ENCODE measurements around the gene TBC1D30.

TBC1D30 gene

DNA sequence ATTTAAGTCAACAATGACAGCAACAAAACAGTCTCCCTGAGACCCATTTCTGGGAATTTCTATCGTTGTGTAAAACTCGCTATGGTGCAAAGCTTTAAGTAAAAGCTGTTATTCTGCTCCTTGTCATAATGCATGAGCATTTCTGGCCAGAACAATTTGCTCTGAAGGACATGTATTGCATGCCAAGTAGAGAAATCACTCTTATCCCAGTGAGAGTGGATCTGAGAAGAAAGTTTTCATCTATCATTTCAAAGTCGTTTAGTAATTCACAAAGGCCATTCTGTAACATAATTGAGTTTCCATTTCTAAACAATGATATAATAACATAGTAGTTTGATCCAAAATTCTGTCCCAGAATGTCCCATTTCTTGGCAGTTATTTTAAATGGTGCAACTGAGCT lies 86.6 kb downstream of the TBC1D30 start:
- no peak for DNase-seq (ENCODE audit: low read depth)

DNA sequence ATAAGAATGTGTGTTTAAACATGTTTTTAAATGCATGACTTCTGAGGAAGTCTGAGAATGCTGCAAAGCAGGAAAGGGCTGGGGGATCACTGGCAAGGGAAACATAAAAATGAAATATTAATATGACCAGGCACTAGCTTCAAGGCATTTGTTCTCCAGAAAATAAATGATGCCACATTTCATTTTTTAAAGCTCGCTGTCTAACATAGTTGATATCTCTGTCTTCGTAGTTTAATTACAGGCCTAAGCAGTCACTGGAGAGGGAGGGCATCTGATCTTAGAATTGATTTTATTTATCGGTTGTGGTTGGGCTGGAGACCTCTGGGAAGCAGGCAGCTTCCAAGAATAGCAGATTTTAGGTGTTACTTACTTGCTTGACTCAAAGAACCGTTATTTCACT lies 87.5 kb downstream of the TBC1D30 start:
- no peak for DNase-seq (ENCODE audit: low read depth)

DNA sequence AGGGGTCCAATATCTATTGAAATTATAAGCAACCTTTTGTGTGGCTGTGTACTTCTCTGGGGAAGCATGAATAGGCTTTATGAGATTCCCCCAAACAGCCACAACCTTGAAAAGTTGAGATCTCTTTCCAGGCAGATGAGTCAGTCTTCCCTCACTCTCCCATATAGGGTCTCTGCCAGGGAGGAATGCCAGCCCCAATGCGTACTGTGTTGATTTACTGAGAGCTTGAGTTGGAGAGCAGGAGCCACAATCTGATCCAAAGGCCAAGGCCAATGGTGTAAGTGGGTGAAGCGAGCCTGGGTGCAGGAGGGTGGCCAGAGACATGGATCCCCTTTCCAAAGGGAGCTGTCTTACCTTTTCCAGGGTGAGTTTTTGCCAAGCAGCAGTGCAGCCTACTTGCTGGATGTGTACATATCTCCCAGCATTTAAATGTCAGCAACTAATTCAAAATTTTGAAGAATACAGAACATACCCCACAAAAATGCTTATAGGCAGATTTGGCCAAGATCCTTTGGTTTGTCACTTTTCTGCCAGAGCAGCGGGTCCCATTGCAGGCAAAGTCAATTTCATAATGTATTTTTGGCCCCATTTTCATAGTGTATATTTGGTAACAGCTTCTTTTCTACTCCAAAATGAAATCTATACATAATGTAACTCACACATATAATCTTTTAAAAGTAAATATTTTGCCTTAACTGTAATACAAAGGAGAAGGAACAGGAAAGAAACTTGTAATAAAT lies 88.2 kb downstream of the TBC1D30 start:
- no peak for DNase-seq (ENCODE audit: low read depth)

DNA sequence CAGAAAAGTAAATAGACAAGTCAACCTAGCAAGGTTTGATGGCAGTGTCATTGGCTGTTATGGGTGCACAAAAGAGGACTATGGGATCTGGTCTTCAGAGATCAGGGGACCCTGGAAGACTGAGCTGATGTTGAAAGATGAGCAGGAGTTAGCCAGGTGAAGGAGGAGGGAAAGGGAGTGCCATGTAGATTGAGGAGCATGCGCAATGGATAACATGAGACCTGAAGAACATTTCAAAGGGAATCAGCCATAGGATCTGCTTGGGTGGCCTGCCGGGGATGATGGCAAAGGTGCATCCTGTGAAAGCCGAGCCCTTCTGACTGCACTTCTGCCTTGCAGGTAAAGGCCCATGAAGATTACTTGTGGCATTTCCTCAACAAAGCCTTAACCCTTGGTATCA lies 90.8 kb downstream of the TBC1D30 start:
- no peak for DNase-seq (ENCODE audit: low read depth)

DNA sequence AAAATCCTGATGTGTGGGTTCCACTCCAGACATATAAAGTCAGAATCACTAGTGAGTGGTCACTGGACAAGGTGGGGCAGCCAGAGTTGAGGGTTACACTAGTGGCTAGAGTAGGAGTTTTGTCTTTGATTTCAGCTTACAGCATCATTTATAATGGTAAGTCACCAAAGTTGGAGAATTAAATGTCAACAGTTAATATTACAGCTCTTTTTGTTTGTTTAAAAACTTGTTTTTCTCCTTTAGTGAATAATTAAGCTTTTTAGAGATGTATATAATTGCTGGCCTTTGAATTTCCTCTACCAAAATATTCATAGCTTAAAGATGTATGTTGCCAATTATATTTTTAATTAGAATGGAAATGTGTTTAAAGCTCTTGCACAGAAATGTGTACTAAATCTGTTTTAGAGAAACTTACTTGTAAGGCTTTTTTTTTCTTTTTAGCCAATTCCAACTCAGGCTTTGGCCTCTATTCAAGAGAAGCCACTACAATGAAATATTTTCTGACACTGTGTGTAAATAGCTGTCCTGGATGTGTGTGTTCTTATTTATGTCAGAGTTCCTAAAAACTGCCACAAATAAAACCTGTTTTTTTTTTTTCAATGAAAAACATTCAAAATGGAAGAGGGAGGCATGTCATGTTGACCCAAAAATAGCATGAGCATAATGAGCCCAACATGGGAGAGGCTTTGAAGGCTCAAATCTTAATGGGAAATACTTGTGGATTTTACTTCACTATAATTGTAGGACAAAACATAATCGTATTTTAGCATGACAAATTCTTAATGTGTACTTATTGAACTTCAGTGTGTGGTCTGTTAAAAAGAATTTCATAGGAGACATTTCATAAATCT lies 92.2 kb downstream of the TBC1D30 start:
- DNase-seq (ENCODE audit: low read depth), result no peak

DNA sequence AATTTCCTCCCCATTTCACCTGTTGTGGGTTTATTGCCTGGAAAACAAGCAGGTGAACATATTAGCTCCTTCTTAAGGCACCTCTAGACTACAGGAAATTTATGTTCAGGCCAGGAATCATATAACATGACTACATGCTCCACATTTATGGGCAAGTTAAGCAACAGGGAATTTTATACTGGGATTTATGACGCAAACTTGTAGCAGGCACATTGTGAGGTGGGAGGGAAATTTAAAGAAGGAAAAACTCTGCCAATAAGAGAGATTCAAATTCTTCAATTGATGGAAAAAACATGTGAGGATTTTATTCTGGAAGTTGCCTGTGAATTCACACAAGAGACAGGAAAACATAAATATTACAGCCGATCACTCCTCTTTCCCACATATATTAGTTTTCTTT lies 93.9 kb downstream of the TBC1D30 start:
- no peak for DNase-seq (ENCODE audit: low read depth)

DNA sequence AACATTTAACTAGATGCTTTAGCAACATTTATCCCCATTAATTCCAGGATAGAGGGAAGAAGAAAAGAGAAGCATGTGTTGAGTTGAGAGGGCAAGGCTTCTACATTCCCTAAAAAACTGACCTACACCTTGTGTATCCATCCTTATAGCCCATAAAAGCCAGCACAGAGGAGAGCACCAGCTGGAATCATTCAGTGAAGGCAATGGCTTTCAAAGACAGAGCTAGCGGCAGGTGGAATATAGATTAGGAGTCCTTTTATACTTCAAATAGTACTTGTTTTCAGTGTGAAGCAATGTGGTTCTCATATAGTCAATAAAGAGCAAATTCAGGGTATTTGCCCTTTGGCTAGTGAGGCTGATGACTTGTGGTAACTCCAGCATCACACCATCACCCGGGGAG lies 94.4 kb downstream of the TBC1D30 start:
- no peak for DNase-seq (ENCODE audit: low read depth)

DNA sequence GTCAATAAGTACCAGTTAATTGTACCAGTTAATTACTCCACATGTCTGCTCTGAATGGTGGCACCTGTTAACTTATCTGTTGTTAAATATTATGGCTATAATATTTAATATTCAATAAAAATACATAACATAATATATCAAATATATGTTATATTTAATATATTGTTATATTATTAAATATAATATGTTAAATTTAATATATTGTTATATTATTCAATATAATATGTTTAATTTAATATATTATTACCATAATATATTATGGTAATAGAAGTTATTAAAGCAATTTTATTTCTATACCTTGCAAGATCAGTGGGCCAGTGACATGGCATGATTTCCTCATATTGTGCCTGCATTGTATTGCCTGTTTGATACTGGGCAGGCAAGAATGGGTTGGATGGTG lies 98.4 kb downstream of the TBC1D30 start:
- no peak for DNase-seq (ENCODE audit: low read depth)

DNA sequence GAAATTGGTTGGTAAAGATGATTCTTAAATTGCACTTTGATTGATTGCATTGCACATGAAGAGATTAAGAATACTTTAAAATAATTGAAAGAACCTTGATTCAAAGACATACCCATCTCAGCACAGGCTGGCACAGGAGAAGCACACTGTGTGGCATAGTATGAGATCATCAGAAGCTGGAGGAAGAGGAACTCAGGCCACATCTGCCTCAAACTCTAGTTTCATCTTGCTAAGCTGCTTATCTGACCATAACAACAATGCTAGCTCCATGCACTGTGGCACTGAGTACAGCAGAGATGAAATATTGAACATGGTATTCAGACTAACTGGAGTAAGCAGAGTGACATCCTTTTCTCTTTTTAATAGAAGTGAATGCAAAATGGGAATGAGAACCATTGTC lies 99.1 kb downstream of the TBC1D30 start:
- no peak for DNase-seq (ENCODE audit: low read depth)

All from GM04504 (cell line).